ENCODE results near the gene RAD51B. TPM values are rescaled to one million over a fixed set of nuclear protein-coding genes. Genes with fewer than 3 reads are reported as not detected.

RAD51B gene
- total and polyA plus RNA-seq, 2 experiments from 2014 or later, result 10.1 to 18.0 TPM

GRCh38 chr14:68153275-68153674 lies 333.7 kb downstream of the RAD51B start:
- no peak overlapping the region for H2AFZ ChIP-seq
- H3K4me1 ChIP-seq (ENCODE audit: insufficient read depth), result peaks cover 15% of the 10 kb centered on the region
- H3K36me3 ChIP-seq (replicated peaks; ENCODE audit: insufficient read depth, low read depth), result no peaks in the 10 kb centered on the region
- H4K20me1 ChIP-seq (ENCODE audit: insufficient read depth, poor library complexity, severe bottlenecking), result no peaks in the 10 kb centered on the region
- H3K27ac ChIP-seq, result no peak overlapping the region
- no peaks in the 10 kb centered on the region for H3K9me2 ChIP-seq (replicated peaks; ENCODE audit: insufficient read depth)
- no peaks in the 10 kb centered on the region for H3K79me2 ChIP-seq
- H3K4me3 ChIP-seq, result no peak overlapping the region
- no peak for DNase-seq (ENCODE audit: low spot score)
- no peaks in the 10 kb centered on the region for H3K9me3 ChIP-seq (ENCODE audit: low read depth)
- H3K27me3 ChIP-seq, result no peaks in the 10 kb centered on the region
- no peak for TF ChIP-seq CTCF (IDR thresholded peaks at IDR 0.05; ENCODE audit: poor library complexity)
- no peak for TF ChIP-seq EZH2phosphoT487 (IDR thresholded peaks at IDR 0.05; ENCODE audit: low read depth, severe bottlenecking, unreplicated experiment)
- no peak for TF ChIP-seq EZH2 (IDR thresholded peaks at IDR 0.05; ENCODE audit: borderline replicate concordance)
- H3K4me2 ChIP-seq, result no peak overlapping the region
- 97% methylated on average over 1 of the region's 1 CpG for WGBS (ENCODE audit: low lambda C conversion rate, missing lambda C conversion rate)

GRCh38 chr14:68154275-68154674 lies 334.7 kb downstream of the RAD51B start:
- H2AFZ ChIP-seq, result no peak overlapping the region
- no peaks in the 10 kb centered on the region for H3K36me3 ChIP-seq (replicated peaks; ENCODE audit: insufficient read depth, low read depth)
- 96% methylated on average over 2 of the region's 2 CpGs for WGBS (ENCODE audit: low lambda C conversion rate, missing lambda C conversion rate)
- no peaks in the 10 kb centered on the region for H3K27me3 ChIP-seq
- no peaks in the 10 kb centered on the region for H4K20me1 ChIP-seq (ENCODE audit: insufficient read depth, poor library complexity, severe bottlenecking)
- no peak overlapping the region for H3K27ac ChIP-seq
- TF ChIP-seq EZH2phosphoT487 (IDR thresholded peaks at IDR 0.05; ENCODE audit: low read depth, severe bottlenecking, unreplicated experiment) (no peak), CTCF (IDR thresholded peaks at IDR 0.05; ENCODE audit: poor library complexity) (no peak), EZH2 (IDR thresholded peaks at IDR 0.05; ENCODE audit: borderline replicate concordance) (no peak)
- DNase-seq (ENCODE audit: low spot score), result no peak
- H3K9me3 ChIP-seq (ENCODE audit: low read depth), result no peaks in the 10 kb centered on the region
- H3K9me2 ChIP-seq (replicated peaks; ENCODE audit: insufficient read depth), result no peaks in the 10 kb centered on the region
- H3K4me2 ChIP-seq, result no peak overlapping the region
- peaks cover 18% of the 10 kb centered on the region for H3K4me1 ChIP-seq (ENCODE audit: insufficient read depth)
- H3K79me2 ChIP-seq, result no peaks in the 10 kb centered on the region
- no peak overlapping the region for H3K4me3 ChIP-seq

DNA sequence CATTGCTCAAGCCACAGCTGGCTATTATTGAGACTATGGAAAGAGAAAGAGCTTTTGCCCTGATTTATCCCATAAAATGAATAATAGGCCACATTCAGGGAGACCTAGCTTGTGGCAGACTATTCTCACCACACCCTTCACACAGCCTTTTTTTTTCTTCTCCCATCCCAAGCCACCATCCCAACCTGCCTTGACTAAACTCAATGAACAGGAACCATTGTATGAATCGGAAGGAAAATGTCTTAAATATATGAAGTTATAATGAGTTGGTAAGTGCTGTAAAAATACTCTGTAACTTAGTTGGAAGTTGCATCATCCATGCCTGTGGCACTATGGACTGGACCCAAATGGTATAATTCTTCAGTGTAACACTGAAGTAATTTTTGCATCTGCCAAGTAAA lies 338.4 kb downstream of the RAD51B start:
- Histone ChIP-seq H3K4me3 (no peak overlapping the region), H3K79me2 (no peaks in the 10 kb centered on the region), H3K4me1 (ENCODE audit: insufficient read depth) (peaks cover 23% of the 10 kb centered on the region), H3K9me3 (ENCODE audit: low read depth) (no peaks in the 10 kb centered on the region), H3K36me3 (replicated peaks; ENCODE audit: insufficient read depth, low read depth) (no peaks in the 10 kb centered on the region), H3K27ac (peak overlapping the region; percentile 67), H2AFZ (no peak overlapping the region), H3K9me2 (replicated peaks; ENCODE audit: insufficient read depth) (no peaks in the 10 kb centered on the region), H3K4me2 (peak overlapping the region; percentile 0), H4K20me1 (ENCODE audit: insufficient read depth, poor library complexity, severe bottlenecking) (no peaks in the 10 kb centered on the region), H3K27me3 (no peaks in the 10 kb centered on the region)
- 52% methylated on average over 1 of the region's 1 CpG for WGBS (ENCODE audit: low lambda C conversion rate, missing lambda C conversion rate)
- TF ChIP-seq CTCF (IDR thresholded peaks at IDR 0.05; ENCODE audit: poor library complexity) (no peak), EZH2phosphoT487 (IDR thresholded peaks at IDR 0.05; ENCODE audit: low read depth, severe bottlenecking, unreplicated experiment) (no peak)
- no peak for DNase-seq (ENCODE audit: low spot score)

GRCh38 chr14:68158640-68159039 lies 339.1 kb downstream of the RAD51B start:
- H3K27ac ChIP-seq, result peak overlapping the region; percentile 67

More at GRCh38 chr14:68158640-68159039, 339.1 kb downstream of the RAD51B start:
- Histone ChIP-seq H3K9me3 (ENCODE audit: low read depth) (no peaks in the 10 kb centered on the region), H3K4me1 (ENCODE audit: insufficient read depth) (peaks cover 29% of the 10 kb centered on the region), H3K79me2 (no peaks in the 10 kb centered on the region), H3K36me3 (replicated peaks; ENCODE audit: insufficient read depth, low read depth) (no peaks in the 10 kb centered on the region), H3K4me3 (no peak overlapping the region), H4K20me1 (ENCODE audit: insufficient read depth, poor library complexity, severe bottlenecking) (no peaks in the 10 kb centered on the region), H3K27me3 (no peaks in the 10 kb centered on the region), H2AFZ (no peak overlapping the region), H3K4me2 (no peak overlapping the region), H3K9me2 (replicated peaks; ENCODE audit: insufficient read depth) (no peaks in the 10 kb centered on the region)
- TF ChIP-seq EZH2phosphoT487 (IDR thresholded peaks at IDR 0.05; ENCODE audit: low read depth, severe bottlenecking, unreplicated experiment) (no peak), EZH2 (IDR thresholded peaks at IDR 0.05; ENCODE audit: borderline replicate concordance) (no peak), CTCF (IDR thresholded peaks at IDR 0.05; ENCODE audit: poor library complexity) (no peak)
- DNase-seq (ENCODE audit: low spot score), result no peak
- 70% methylated on average over 4 of the region's 4 CpGs for WGBS (ENCODE audit: low lambda C conversion rate, missing lambda C conversion rate)

Measured in hepatocyte (in vitro differentiated cells).